ENCODE measurements around the gene CFAP65.

- no peak for TF ChIP-seq EZH2 (IDR thresholded peaks at IDR 0.05)
- TF ChIP-seq, protein P1, sequence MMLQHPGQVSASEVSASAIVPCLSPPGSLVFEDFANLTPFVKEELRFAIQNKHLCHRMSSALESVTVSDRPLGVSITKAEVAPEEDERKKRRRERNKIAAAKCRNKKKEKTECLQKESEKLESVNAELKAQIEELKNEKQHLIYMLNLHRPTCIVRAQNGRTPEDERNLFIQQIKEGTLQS (IDR thresholded peaks at IDR 0.05): no peak
- TF ChIP-seq JUND (IDR thresholded peaks at IDR 0.05): no peak
- no peak for TF ChIP-seq CEBPB (IDR thresholded peaks at IDR 0.05; ENCODE audit: low read depth)
- peak; percentile 61 to 78 (median 67) for TF ChIP-seq CTCF (IDR thresholded peaks at IDR 0.05 in 2 of 3, conservative IDR thresholded peaks at IDR 0.05 in 1 of 3; ENCODE audit: borderline replicate concordance in 1 of 3, insufficient read depth in 1 of 3, low read depth in 2 of 3, low read length in 2 of 3)
- TF ChIP-seq, protein P2, sequence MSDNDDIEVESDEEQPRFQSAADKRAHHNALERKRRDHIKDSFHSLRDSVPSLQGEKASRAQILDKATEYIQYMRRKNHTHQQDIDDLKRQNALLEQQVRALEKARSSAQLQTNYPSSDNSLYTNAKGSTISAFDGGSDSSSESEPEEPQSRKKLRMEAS (IDR thresholded peaks at IDR 0.05): no peak
- no peak for TF ChIP-seq POLR2A (IDR thresholded peaks at IDR 0.05; ENCODE audit: borderline replicate concordance, extremely low read depth, insufficient read depth, insufficient read length)
- TF ChIP-seq RAD21 (IDR thresholded peaks at IDR 0.05; ENCODE audit: low read depth): peak; percentile 70
- no peak for TF ChIP-seq ZNF274 (IDR thresholded peaks at IDR 0.05; ENCODE audit: low read depth, low read length)
- no peak for TF ChIP-seq EZH2phosphoT487 (IDR thresholded peaks at IDR 0.05; ENCODE audit: borderline replicate concordance)
- no peak for TF ChIP-seq EGR1 (IDR thresholded peaks at IDR 0.05; ENCODE audit: low read depth)
- TF ChIP-seq, protein P3, sequence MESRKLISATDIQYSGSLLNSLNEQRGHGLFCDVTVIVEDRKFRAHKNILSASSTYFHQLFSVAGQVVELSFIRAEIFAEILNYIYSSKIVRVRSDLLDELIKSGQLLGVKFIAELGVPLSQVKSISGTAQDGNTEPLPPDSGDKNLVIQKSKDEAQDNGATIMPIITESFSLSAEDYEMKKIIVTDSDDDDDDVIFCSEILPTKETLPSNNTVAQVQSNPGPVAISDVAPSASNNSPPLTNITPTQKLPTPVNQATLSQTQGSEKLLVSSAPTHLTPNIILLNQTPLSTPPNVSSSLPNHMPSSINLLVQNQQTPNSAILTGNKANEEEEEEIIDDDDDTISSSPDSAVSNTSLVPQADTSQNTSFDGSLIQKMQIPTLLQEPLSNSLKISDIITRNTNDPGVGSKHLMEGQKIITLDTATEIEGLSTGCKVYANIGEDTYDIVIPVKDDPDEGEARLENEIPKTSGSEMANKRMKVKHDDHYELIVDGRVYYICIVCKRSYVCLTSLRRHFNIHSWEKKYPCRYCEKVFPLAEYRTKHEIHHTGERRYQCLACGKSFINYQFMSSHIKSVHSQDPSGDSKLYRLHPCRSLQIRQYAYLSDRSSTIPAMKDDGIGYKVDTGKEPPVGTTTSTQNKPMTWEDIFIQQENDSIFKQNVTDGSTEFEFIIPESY (IDR thresholded peaks at IDR 0.05; ENCODE audit: extremely low read depth, insufficient replicate concordance, low read length): no peak
- TF ChIP-seq SIN3A (IDR thresholded peaks at IDR 0.05; ENCODE audit: low read depth): no peak
These were observed 31.1 kb downstream of the CFAP65 start for GRCh38 chr2:219010162-219010756.
